Choroid plexus epithelial cell (primary cell): Measurements from ENCODE around the gene LIN7A.
"Not testable (repeated sequence)": the region's sequence is repeated elsewhere in the genome, so short reads cannot be mapped to it uniquely, and the experiment has no call there.

Experiments used
- DNase-seq: peaks from one replicate; pipeline ENCODE4 v3.0.0-alpha.2; 2010; ENCODE audit warnings: low read depth
- H3K4me3 ChIP-seq: 2 replicates; pipeline ENCODE4 v1.5.1; 2011; ENCODE audit warnings: low read depth, mild to moderate bottlenecking, control low read depth, low read length, moderate library complexity
- TF ChIP-seq, protein P1 (sequence below): conservative IDR thresholded peaks from 2 replicates; pipeline ENCODE4 v1.5.1; 2011; ENCODE audit warnings: low read depth, mild to moderate bottlenecking, control low read depth, inconsistent platforms, low read length, moderate library complexity

Gene LIN7A

DNA sequence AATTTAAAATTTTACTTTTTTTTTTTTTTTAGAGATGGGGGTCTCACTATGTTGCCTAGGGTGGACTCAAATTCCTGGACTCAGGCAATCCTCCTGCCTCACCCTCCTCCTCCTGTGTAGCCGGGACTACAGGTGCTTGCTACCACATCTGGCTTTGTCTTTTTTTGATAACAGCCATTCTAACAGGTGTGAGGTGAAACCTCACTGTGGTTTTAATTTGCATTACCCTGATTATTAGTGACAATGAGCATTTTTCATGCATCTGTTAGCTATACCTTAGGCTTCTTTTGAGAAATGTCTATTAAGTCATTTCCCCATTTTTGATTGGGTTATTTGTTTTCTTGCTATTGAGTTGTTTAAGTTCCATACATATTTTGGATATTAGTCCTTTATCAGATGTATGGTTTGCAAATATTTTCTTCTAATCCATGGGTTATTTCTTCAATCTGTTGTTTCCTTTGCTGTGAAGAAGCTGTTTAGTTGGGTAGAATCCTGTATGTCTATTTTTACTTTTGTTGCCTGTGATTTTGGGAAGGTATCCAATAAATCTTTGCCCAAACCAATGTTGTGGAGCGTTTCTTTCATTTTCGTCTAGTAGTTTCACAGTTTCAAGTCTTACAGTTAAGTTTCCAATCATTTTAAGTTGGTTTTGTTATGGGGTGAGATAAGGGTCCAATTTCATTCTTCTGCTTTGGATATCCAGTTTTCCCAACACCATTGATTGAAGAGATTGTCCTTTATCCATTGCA, 134.9 kb downstream of the LIN7A start:
- no peak overlapping the region for H3K4me3 ChIP-seq
- DNase-seq: no peak
- TF ChIP-seq, protein P1, sequence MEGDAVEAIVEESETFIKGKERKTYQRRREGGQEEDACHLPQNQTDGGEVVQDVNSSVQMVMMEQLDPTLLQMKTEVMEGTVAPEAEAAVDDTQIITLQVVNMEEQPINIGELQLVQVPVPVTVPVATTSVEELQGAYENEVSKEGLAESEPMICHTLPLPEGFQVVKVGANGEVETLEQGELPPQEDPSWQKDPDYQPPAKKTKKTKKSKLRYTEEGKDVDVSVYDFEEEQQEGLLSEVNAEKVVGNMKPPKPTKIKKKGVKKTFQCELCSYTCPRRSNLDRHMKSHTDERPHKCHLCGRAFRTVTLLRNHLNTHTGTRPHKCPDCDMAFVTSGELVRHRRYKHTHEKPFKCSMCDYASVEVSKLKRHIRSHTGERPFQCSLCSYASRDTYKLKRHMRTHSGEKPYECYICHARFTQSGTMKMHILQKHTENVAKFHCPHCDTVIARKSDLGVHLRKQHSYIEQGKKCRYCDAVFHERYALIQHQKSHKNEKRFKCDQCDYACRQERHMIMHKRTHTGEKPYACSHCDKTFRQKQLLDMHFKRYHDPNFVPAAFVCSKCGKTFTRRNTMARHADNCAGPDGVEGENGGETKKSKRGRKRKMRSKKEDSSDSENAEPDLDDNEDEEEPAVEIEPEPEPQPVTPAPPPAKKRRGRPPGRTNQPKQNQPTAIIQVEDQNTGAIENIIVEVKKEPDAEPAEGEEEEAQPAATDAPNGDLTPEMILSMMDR: no peak

GRCh38 chr12:80798281-80798680, 139.5 kb downstream of the LIN7A start:
- no peak for DNase-seq
- TF ChIP-seq, protein P1: no peak

DNA sequence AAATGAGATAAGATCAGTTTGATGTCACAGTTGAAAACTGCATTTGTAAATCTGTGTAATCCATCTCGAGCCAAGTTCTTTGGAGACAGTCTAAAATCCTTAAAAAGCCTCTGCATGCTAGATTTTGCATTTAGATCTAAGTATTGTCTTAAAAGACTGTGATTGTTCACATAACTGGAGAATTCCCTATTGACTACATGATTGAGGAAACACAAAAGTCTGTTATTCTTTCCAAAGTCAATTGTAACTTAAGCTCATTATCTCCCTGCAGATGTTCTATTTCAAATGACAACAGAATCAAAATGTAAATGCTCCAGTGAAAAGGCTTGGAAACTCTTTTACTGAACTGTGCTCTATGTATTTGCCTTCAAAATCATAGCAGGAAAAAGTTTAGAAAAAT, 143.2 kb downstream of the LIN7A start:
- no peak overlapping the region for H3K4me3 ChIP-seq
- DNase-seq: no peak
- TF ChIP-seq, protein P1: no peak

More at GRCh38 chr12:80798281-80798680, 139.5 kb downstream of the LIN7A start:
- no peak overlapping the region for H3K4me3 ChIP-seq

DNA sequence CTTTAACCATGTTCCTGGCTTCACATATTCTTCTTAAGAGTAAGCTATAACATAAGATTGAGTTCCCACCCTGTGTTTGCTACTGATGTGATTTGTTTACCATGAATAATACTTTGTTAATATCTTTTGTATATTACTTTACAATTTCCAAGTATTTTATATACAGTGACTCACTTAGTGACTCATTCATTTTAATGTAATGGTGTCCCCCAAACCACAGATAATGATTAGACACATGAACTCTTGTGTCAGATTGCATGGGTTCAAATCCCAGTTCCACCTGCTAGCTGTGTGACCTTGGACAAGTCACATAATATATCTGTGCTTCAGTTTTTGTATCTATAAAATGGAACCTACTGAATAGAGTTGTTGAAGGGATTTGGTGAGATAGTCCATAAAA, 144.9 kb downstream of the LIN7A start:
- no peak for DNase-seq
- no peak overlapping the region for H3K4me3 ChIP-seq
- TF ChIP-seq, protein P1: no peak

DNA sequence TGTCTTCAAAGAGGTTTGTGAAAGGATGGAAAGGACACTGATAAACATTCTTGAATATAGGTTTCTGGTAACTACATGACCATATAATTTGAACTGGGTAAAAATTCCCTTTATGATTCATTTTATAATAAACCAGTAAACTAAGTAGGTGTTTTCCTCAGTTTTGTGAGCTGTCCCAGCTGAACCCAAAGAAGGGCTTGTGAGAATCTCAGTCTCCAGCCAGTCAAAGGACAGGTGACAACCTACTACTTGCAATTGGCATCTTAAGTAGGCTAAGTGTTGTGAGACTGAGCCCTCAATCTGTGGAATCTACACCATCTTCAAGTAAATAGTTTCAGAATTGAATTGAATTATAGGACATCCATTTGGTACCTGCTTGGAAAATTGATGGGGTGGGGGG, 145.9 kb downstream of the LIN7A start:
- no peak overlapping the region for H3K4me3 ChIP-seq
- TF ChIP-seq, protein P1: no peak
- no peak for DNase-seq

DNA sequence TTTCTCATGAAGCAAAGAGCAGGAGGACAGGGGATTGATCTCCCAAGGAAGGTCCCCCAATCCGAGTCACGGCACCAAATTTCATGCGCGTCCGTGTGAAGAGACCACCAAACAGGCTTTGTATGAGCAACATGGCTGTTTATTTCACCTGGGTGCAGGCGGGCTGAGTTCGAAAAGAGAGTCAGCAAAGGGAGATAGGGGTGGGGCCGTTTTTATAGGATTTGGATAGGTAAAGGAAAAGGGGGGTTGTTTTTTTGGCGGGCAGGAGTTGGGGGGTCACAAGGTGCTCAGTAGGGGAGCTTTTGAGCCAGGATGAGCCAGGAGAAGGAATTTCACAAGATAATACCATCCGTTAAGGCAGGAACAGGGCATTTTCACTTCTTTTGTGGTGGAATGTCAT, 149.3 kb downstream of the LIN7A start:
- H3K4me3 ChIP-seq, DNase-seq: not testable (repeated sequence)

GRCh38 chr12:80782963-80783470, 154.7 kb downstream of the LIN7A start:
- DNase-seq, H3K4me3 ChIP-seq: not testable (repeated sequence)

GRCh38 chr12:80781313-80781712, 156.4 kb downstream of the LIN7A start:
- no peak overlapping the region for H3K4me3 ChIP-seq
- TF ChIP-seq, protein P1: no peak
- no peak for DNase-seq
